ENCODE results near the gene CEP350. TPM values are rescaled to one million over a fixed set of nuclear protein-coding genes. Genes with fewer than 3 reads are reported as not detected.

The CEP350 gene
- polyA plus RNA-seq, 3 donors: 6.7 to 19.8 (median 9.0) TPM

DNA sequence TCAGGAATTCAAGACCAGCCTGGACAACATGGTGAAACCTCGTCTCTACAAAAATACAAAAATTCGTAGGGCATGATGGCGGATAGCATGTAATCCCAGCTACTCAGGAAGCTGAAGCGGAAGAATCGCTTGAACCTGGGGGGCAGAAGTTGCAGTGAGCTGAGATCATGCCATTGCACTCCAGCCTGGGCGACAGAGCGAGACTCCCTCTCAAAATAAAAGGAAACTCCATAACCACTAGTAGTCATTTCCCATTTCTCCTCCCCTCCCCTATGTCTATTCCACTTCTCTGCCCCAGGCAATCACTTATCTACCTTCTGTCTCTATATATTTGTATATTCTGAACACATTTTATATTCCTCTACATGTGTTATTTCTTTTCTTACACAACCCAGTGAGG lies 4.0 kb upstream of the CEP350 start:
- Histone ChIP-seq H3K4me3 (replicated peaks in 1 of 3; ENCODE audit: low read depth in 2 of 3, low read length in 3 of 3) (peak overlapping the region in 1 of 3 experiments; percentile 42), H3K27ac (ENCODE audit: low read depth in 1 of 2, low read length in 2 of 2) (peak overlapping the region; percentile 34 to 57), H3K9me3 (replicated peaks in 1 of 2; ENCODE audit: control insufficient read depth in 1 of 2, insufficient read depth in 1 of 2, low read length in 2 of 2) (no peaks in the 10 kb centered on the region), H3K79me2 (ENCODE audit: insufficient read depth, low read length) (peaks cover 29% of the 10 kb centered on the region), H3K27me3 (ENCODE audit: control insufficient read depth in 2 of 2, insufficient read depth in 2 of 2, low read length in 2 of 2) (no peaks in the 10 kb centered on the region), H3K36me3 (replicated peaks in 1 of 2; ENCODE audit: control insufficient read depth in 1 of 2, insufficient read depth in 2 of 2, low read length in 2 of 2) (no peaks in the 10 kb centered on the region), H2AFZ (ENCODE audit: insufficient read depth, low read depth, low read length, poor library complexity, severe bottlenecking) (peak overlapping the region; percentile 55), H3K4me2 (replicated peaks; ENCODE audit: extremely low read depth, low read length, poor library complexity, severe bottlenecking) (peak overlapping the region; percentile 16), H4K20me1 (ENCODE audit: insufficient read depth, low read length) (peaks cover 4% of the 10 kb centered on the region), H3K4me1 (ENCODE audit: control insufficient read depth in 1 of 2, insufficient read depth in 2 of 2, low read length in 2 of 2) (peaks cover 43 to 50% of the 10 kb centered on the region in 2 donors), H3K9ac (ENCODE audit: insufficient read depth, low read length, poor library complexity, severe bottlenecking) (no peak overlapping the region)
- Mint-ChIP-seq H3K36me3 (no peaks in the 10 kb centered on the region), H3K27me3 (ENCODE audit: low read depth in 3 of 3) (no peaks in the 10 kb centered on the region), H3K4me1 (peaks cover 42% of the 10 kb centered on the region), H3K27ac (peak overlapping the region; percentile 10 to 86 (median 46)), H3K9me3 (no peaks in the 10 kb centered on the region), H3K4me3 (peak overlapping the region; percentile 56 to 71)
- TF ChIP-seq, protein P1, sequence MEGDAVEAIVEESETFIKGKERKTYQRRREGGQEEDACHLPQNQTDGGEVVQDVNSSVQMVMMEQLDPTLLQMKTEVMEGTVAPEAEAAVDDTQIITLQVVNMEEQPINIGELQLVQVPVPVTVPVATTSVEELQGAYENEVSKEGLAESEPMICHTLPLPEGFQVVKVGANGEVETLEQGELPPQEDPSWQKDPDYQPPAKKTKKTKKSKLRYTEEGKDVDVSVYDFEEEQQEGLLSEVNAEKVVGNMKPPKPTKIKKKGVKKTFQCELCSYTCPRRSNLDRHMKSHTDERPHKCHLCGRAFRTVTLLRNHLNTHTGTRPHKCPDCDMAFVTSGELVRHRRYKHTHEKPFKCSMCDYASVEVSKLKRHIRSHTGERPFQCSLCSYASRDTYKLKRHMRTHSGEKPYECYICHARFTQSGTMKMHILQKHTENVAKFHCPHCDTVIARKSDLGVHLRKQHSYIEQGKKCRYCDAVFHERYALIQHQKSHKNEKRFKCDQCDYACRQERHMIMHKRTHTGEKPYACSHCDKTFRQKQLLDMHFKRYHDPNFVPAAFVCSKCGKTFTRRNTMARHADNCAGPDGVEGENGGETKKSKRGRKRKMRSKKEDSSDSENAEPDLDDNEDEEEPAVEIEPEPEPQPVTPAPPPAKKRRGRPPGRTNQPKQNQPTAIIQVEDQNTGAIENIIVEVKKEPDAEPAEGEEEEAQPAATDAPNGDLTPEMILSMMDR (IDR thresholded peaks at IDR 0.05): no peak
- WGBS (ENCODE audit: insufficient coverage): 0% methylated on average over 2 of the region's 7 CpGs
- intact Hi-C loops (cut with micrococcal nuclease): loop anchor here in 1 of 2 donors (5.0 kb wide), 1 partner anchor 68 kb away; the partner anchor contains the start of gene TOR1AIP1
- peak in 2 of 3 donors; percentile 21 to 40 for DNase-seq

DNA sequence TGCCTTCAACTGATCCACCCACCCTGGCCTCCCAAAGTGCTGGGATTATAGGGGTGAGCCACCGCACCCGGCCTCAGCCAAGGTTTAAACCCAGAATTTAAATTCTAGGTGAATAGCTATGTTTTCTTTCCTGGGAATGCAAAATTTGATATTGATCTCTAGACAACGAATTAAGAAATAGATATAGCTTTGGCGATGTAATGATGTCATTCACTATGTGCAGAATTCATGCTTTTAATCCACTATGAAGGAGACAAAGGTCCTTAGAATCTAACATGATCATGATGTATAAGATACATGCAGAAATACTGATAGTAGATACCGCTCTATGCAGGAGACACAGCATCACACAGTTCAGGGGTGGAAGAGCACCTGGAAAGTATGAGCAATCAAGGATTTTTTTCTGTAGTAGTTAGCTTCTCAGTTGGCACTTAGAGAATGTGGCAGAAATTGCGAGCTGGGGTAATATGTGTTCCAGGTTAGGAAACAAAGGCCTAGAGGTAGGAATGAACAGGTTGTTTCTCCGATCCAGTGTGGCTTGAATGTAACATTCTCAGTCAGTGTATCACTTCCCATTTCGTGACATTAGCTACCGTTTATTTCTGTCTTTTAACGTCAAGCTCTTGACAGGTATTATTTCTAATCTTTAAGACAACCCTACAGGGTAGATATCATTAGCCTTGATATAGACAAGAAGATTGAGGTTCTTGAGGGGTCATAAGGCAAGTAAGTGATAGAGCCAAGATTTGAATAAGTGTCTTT lies 3.0 kb upstream of the CEP350 start:
- no peaks in the 10 kb centered on the region for H3K36me3 ChIP-seq (replicated peaks in 1 of 2; ENCODE audit: control insufficient read depth in 1 of 2, insufficient read depth in 2 of 2, low read length in 2 of 2)
- H3K79me2 ChIP-seq (ENCODE audit: insufficient read depth, low read length): peaks cover 39% of the 10 kb centered on the region
- intact Hi-C loops (cut with micrococcal nuclease): loop anchor here in 1 of 2 donors (5.0 kb wide), 1 partner anchor 69 kb away; the partner anchor contains the start of gene TOR1AIP1
- TF ChIP-seq, protein P1 (IDR thresholded peaks at IDR 0.05): no peak
- Mint-ChIP-seq H3K27ac (peak overlapping the region; percentile 88 to 95 (median 91)), H3K9me3 (no peaks in the 10 kb centered on the region), H3K4me3 (peak overlapping the region; percentile 65 to 80), H3K27me3 (ENCODE audit: low read depth in 3 of 3) (no peaks in the 10 kb centered on the region), H3K36me3 (no peaks in the 10 kb centered on the region), H3K4me1 (peaks cover 51% of the 10 kb centered on the region)
- H4K20me1 ChIP-seq (ENCODE audit: insufficient read depth, low read length): peaks cover 13% of the 10 kb centered on the region
- 94% methylated on average over 2 of the region's 10 CpGs for WGBS (ENCODE audit: insufficient coverage)
- DNase-seq: peak in 2 of 3 donors; percentile 31 to 52
- H3K27me3 ChIP-seq (ENCODE audit: control insufficient read depth in 2 of 2, insufficient read depth in 2 of 2, low read length in 2 of 2): no peaks in the 10 kb centered on the region
- peak overlapping the region; percentile 72 for H3K4me2 ChIP-seq (replicated peaks; ENCODE audit: extremely low read depth, low read length, poor library complexity, severe bottlenecking)
- no peaks in the 10 kb centered on the region for H3K9me3 ChIP-seq (replicated peaks in 1 of 2; ENCODE audit: control insufficient read depth in 1 of 2, insufficient read depth in 1 of 2, low read length in 2 of 2)
- peak overlapping the region; percentile 12 to 97 for H3K27ac ChIP-seq (ENCODE audit: low read depth in 1 of 2, low read length in 2 of 2)
- peak overlapping the region in 2 of 3 experiments; percentile 38 to 61 for H3K4me3 ChIP-seq (replicated peaks in 1 of 3; ENCODE audit: low read depth in 2 of 3, low read length in 3 of 3)
- peak overlapping the region; percentile 19 for H3K9ac ChIP-seq (ENCODE audit: insufficient read depth, low read length, poor library complexity, severe bottlenecking)
- H3K4me1 ChIP-seq (ENCODE audit: control insufficient read depth in 1 of 2, insufficient read depth in 2 of 2, low read length in 2 of 2): peaks cover 49 to 59% of the 10 kb centered on the region in 2 donors
- peak overlapping the region; percentile 25 for H2AFZ ChIP-seq (ENCODE audit: insufficient read depth, low read depth, low read length, poor library complexity, severe bottlenecking)

All from CD14-positive monocyte (primary cell).